ENCODE results near the gene FOXO1.

DNA sequence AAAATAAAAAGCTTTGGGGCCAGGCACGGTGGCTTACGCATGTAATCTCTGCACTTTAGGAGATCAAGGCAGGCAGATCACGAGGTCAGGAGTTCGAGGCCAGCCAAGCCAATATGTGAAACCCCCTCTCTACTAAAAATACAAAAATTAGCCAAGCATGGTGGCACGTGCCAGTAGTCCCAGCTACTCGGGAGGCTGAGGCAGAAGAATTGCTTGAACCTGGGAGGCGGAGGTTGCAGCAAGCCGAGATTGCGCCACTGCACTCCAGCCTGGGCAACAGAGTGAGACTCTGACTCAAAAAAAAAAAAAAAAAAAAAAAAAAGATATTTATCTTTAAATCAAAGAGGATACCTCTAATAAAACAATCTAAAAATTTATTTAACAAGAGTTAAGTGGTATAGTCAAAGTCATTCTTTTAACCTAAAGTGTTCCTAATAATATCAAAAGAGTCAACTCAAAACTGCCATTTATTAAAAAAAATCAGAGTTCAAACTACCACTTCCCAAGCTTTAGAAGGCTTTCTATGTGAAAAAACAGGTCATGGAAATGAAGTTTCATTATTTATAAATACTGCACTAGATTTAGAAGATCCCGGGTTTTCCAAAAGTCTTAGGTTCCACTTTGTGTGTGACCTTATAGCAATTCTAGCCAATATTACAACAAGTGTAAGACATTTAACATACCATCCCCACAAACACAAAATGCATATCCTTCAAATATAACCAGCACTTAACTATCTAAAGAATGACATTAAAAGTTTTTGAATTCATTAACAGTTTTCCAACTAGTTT, 4.4 kb downstream of the FOXO1 start:
- TF ChIP-seq, protein P1, sequence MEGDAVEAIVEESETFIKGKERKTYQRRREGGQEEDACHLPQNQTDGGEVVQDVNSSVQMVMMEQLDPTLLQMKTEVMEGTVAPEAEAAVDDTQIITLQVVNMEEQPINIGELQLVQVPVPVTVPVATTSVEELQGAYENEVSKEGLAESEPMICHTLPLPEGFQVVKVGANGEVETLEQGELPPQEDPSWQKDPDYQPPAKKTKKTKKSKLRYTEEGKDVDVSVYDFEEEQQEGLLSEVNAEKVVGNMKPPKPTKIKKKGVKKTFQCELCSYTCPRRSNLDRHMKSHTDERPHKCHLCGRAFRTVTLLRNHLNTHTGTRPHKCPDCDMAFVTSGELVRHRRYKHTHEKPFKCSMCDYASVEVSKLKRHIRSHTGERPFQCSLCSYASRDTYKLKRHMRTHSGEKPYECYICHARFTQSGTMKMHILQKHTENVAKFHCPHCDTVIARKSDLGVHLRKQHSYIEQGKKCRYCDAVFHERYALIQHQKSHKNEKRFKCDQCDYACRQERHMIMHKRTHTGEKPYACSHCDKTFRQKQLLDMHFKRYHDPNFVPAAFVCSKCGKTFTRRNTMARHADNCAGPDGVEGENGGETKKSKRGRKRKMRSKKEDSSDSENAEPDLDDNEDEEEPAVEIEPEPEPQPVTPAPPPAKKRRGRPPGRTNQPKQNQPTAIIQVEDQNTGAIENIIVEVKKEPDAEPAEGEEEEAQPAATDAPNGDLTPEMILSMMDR (IDR thresholded peaks at IDR 0.05) = no peak
- TF ChIP-seq POLR2AphosphoS5 (IDR thresholded peaks at IDR 0.05) (no peak), POLR2A (IDR thresholded peaks at IDR 0.05) (no peak), EP300 (IDR thresholded peaks at IDR 0.05) (no peak)

Measured in sigmoid colon (tissue), 4 donors.